GM15510 (cell line): ENCODE results near the gene ZEB1.

Source experiments
- POLR2A ChIP-seq: IDR thresholded peaks from 3 replicates; pipeline ENCODE4 v1.6.1; 2011; ENCODE audit warnings: borderline replicate concordance; ENCODE audit not compliant: insufficient read length; ENCODE audit errors: extremely low read depth

The ZEB1 gene

DNA sequence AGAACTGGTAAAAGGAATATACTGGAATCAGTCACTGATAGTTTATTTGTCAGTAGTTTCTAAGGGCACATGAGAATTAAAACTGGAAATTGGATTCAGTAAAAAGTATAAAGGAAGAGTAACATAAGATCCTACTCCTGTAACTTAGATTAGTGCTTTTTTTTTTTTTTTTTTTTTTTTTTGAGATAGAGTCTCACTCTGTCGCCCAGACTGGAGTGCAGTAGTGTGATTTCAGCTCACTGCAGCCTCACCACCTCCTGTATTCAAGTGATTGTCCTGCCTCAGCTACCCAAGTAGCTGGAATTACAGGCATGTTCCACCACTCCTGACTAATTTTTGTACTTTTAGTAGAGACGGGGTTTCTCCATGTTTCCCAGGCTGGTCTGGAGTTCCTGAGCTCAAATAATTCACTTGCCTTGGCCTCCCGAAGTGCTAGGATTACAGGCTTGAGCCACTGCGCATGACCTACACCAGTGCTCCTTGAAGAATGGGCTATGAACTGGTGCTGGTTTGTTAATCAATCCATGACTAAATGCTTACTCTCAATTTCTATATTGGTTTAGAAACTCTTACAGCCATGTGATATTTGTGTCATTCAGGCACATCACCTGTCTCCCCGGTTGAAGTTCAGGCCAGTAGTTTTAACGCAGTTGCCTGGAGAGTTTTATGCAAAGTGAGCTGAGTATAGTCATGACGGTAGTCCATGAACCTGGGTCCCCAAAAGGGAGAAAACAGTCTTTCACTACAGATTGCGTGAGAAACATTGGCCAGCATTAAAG is 65.0 kb downstream of the ZEB1 start:
- no peak for TF ChIP-seq POLR2A

DNA sequence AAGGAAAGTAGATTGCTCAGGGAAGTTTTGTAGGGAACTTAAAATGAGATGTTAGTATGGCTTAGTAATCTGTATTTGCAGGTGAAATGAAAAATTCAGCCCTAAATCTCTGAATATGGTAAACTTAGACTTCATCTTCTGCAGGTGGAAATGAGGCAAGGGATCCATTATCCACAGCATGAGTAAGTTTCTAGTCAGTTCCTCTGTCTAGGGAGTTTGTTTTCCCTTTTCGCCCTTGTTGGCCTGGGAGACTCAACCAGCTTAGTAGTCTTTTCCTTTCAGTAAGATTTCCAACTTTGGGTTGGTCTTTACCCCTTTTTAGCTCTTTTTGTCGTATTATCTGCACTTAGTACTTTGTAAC is 65.6 kb downstream of the ZEB1 start:
- no peak for TF ChIP-seq POLR2A

DNA sequence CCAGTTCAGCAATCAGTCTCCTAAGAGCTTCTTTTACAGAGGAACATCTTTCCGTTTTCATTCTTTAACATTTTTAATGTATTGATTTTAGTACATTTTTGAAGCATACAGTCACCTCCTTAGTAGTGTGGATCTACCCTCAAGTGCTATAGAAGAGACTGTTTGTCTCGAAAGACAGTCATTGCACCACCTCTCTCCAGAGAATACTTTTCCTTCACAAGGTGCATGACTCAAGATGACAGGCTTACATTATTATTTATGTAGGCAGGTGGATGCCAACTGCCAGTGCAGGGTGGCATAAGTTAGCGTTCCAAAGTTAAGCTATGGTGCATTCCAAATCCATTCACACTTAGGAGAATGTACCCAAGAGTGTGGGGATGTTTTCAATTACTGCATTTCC is 71.8 kb downstream of the ZEB1 start:
- no peak for TF ChIP-seq POLR2A

- TF ChIP-seq POLR2A: no peak
Observed at GRCh38 chr10:31393844-31394243, 74.8 kb downstream of the ZEB1 start.

- TF ChIP-seq POLR2A: no peak
Observed at GRCh38 chr10:31395695-31396094, 76.7 kb downstream of the ZEB1 start.

DNA sequence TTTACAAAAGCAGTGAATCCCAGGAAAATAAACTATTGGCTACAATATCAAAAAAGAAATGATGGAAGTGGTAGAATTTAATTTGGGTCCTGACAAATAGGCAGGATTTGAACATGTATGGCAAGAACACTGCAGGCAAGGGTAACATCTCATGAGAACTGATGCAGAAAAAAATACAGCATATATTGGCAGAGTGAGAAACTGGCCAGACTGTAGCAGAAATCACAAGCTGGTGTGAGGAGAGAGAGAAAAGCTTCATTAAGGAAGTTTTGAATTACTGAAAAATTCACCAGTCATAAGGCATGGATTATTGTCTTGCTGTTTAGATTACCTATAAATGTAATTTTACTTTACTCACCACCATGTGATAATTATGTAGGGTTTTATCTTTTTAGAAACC is 77.4 kb downstream of the ZEB1 start:
- no peak for TF ChIP-seq POLR2A

- no peak for TF ChIP-seq POLR2A
Observed at GRCh38 chr10:31397852-31398251, 78.8 kb downstream of the ZEB1 start.

- no peak for TF ChIP-seq POLR2A
Observed at GRCh38 chr10:31399171-31399570, 80.2 kb downstream of the ZEB1 start.

DNA sequence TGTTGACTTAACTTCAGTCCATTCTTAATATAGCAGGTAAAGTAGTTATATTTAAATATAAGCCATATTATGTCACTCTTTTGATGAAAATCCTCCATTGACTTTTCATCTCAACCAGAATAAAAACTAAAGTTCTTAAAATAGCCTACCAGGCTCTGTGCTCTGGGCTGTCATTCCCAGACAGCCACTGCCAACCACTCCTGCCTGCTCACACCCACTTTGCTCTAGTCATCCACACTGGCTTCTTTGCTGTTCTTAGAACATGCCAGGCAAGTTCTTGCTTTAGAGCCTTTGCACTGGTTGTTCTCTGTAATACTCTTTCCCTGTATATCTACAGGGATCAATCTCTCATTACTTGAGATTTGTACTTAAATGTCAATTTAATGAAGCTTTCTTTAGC is 80.6 kb downstream of the ZEB1 start:
- no peak for TF ChIP-seq POLR2A

DNA sequence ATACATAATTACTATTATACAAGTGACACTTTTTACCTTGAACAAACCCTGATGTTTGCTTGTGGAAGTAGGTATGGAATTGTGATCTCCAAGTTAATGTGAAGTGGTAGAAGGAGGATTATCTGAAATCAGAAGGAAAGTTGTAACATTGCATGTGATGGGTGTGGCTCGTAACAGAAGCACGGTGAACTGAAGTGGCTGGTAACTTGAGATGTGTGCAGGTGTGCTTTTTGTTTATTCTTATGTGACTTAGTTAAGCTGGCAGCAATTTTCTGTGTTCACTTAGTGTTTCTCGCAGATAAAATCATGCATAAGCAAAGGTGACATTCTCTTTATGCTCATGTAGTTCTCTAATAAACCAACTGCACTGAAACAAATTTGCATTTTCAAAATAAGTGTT is 82.3 kb downstream of the ZEB1 start:
- TF ChIP-seq POLR2A: no peak

- no peak for TF ChIP-seq POLR2A
Observed at GRCh38 chr10:31404640-31405039, 85.6 kb downstream of the ZEB1 start.

GRCh38 chr10:31413325-31413724 is 94.3 kb downstream of the ZEB1 start:
- TF ChIP-seq POLR2A: no peak

GRCh38 chr10:31418481-31418880 is 99.5 kb downstream of the ZEB1 start:
- TF ChIP-seq POLR2A: no peak

DNA sequence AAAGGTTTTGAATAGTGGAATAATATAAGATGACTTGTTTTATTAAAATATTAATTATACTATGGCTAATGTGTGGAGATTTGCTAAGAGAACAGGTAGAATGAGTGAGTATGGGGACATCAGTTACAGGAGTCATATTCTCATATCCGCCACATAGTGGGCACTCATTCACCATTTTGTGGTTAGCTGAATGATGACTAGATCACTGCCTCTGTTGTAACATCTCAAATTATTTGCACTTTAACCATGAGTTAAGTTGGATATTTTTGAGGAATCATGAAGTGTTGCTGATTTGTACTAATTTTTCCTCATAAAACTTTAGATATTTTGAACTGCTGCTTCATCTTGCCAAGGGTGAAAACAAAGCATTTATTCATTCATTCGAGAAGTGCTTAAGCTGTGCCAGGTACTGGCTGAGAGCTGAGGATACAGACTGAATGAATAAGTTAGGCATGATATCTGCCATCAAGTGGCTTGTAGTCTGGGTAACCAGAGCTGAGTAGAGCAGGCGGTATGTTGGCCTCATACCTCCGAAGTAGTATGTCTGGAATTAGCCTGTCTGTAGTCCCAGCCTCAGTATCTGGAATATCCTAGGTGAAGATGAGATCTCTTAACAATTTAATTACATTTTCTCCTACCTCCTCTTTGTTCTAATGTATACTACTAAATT is 100.5 kb downstream of the ZEB1 start:
- TF ChIP-seq POLR2A: no peak

DNA sequence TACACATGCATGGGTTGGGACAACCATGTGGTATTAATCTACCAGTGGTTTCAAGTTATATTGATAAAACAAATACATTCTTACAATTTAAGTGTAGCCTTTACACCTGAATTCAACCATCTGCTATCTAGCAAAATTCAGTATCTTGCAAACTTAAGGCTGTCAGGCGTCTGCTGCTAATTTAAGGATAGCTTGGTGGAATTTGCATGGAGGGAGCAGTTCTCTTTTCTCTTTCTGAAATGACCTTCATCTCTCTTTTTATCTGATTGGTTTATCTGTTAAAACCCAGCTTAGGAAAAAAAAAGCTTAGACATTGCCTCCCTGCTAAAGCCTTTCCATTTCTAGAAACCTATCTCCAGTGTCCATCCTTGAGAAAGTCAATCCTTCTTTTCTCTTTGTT is 102.3 kb downstream of the ZEB1 start:
- TF ChIP-seq POLR2A: no peak

DNA sequence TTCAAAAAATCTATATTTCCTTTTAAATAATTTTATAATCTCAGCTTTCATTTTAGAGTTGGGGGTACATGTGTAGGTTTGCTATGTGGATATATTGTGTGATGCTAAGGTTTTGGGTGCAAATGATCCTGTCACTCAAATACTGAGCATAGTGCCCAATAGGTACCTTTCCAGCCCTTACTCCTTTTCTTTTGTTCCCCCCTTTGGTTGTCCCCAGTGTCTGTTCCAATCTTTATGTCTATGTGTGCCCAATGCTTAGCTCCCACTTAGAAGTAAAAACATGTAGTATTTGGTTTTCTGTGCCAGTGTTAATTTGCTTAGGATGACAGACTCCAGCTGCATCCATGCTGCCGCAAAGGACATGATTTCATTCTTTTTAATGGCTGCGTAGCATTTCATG is 103.6 kb downstream of the ZEB1 start:
- TF ChIP-seq POLR2A: no peak
